CD4-positive, alpha-beta memory T cell (primary cell): ENCODE results near the gene CEP63. TPM values are rescaled to one million over a fixed set of nuclear protein-coding genes. Genes with fewer than 3 reads are reported as not detected.

ENCODE experiments used
- CTCF ChIA-PET: fragments of 350-600 bp; sonication (Branson Sonifier 250); formaldehyde crosslinking; loops from one replicate; lab custom pipeline; 2021; ENCODE audit warnings: inconsistent platforms; ENCODE audit not compliant: partially characterized antibody; lab: Charles Lee
- POLR2A ChIA-PET: fragments of 350-600 bp; sonication (Branson Sonifier 250); formaldehyde crosslinking; loops from one replicate; lab custom pipeline; 2021; ENCODE audit not compliant: partially characterized antibody; lab: Charles Lee
- DNase-seq, 5 donors: peaks; one replicate each; pipeline versions ENCODE4 v3.0.0 to v3.0.0-alpha.2; 2020 to 2022; ENCODE audit warnings: mixed read lengths in 1 of 5
- H3K27ac ChIP-seq: one replicate; pipeline ENCODE4 v1.7.0; 2013; ENCODE audit warnings: low read depth, low read length
- H3K27me3 ChIP-seq: 2 replicates; pipeline ENCODE4 v1.7.0; 2013; ENCODE audit warnings: mild to moderate bottlenecking, low read length, moderate library complexity; ENCODE audit not compliant: insufficient read depth
- H3K36me3 ChIP-seq: 2 replicates; pipeline ENCODE4 v1.7.0; 2013; ENCODE audit warnings: mild to moderate bottlenecking, low read length, moderate library complexity; ENCODE audit not compliant: insufficient read depth
- H3K4me1 ChIP-seq: 2 replicates; pipeline ENCODE4 v1.7.0; 2013; ENCODE audit warnings: mild to moderate bottlenecking, low read length, moderate library complexity; ENCODE audit not compliant: insufficient read depth
- H3K4me3 ChIP-seq, 2 donors: one replicate each; pipeline ENCODE4 v1.7.0; 2013; ENCODE audit warnings: low read length in 2 of 2, mild to moderate bottlenecking in 1 of 2
- H3K9me3 ChIP-seq, 2 donors: one replicate each; pipeline ENCODE4 v1.7.0; 2013; ENCODE audit warnings: low read length in 2 of 2, control low read depth in 1 of 2; ENCODE audit not compliant: control insufficient read depth in 1 of 2
- H3K27ac Mint-ChIP-seq, 7 donors: one replicate each; pipeline ENCODE4 v1.8.0; 2020 to 2021; ENCODE audit warnings: mixed read lengths in 7 of 7, mild to moderate bottlenecking in 6 of 7, inconsistent platforms in 3 of 7, moderate library complexity in 3 of 7
- H3K27me3 Mint-ChIP-seq, 2 donors: one replicate each; pipeline ENCODE4 v1.8.0; 2020 to 2021; ENCODE audit warnings: mixed read lengths in 2 of 2
- H3K36me3 Mint-ChIP-seq, 2 donors: one replicate each; pipeline ENCODE4 v1.8.0; 2020 to 2021; ENCODE audit warnings: mixed read lengths in 2 of 2, inconsistent platforms in 1 of 2, mild to moderate bottlenecking in 1 of 2
- H3K4me1 Mint-ChIP-seq, 4 donors: one replicate each; pipeline ENCODE4 v1.8.0; 2020 to 2021; ENCODE audit warnings: mixed read lengths in 4 of 4, mild to moderate bottlenecking in 1 of 4
- H3K4me3 Mint-ChIP-seq, 8 donors: one replicate each; pipeline ENCODE4 v1.8.0; 2020 to 2021; ENCODE audit warnings: mixed read lengths in 8 of 8, mild to moderate bottlenecking in 7 of 8, moderate library complexity in 6 of 8, inconsistent platforms in 3 of 8
- H3K9me3 Mint-ChIP-seq, 8 donors: one replicate each; pipeline ENCODE4 v1.8.0; 2020 to 2021; ENCODE audit warnings: mixed read lengths in 8 of 8, mild to moderate bottlenecking in 5 of 8, inconsistent platforms in 3 of 8, moderate library complexity in 1 of 8
- intact Hi-C: fragments of 100-400 bp; cut with micrococcal nuclease; formaldehyde crosslinking; loops from one replicate; pipeline ENCODE4 v1.15.1; 2023
- polyA plus RNA-seq, 2 donors: library from polyadenylated mRNA; unstranded; fragments of 300-500 nt; fragmentation: Illumina TruSeq; gene quantifications; one replicate each; pipeline ENCODE4 v1.2.3, GENCODE V29; 2021
- total RNA-seq, 2 experiments: library from RNA; stranded (reverse); gene quantifications; one replicate each; pipeline ENCODE4 v1.2.3, GENCODE V29; 2021

The CEP63 gene
- total and polyA plus RNA-seq, 4 experiments from 2014 or later: 12.8 to 40.1 (median 25.6) TPM

GRCh38 chr3:134598763-134599545 is 113.1 kb downstream of the CEP63 start:
- Histone ChIP-seq H3K4me3 (no peak overlapping the region), H3K4me1 (no peaks in the 10 kb centered on the region), H3K36me3 (no peaks in the 10 kb centered on the region), H3K27ac (no peak overlapping the region), H3K27me3 (no peaks in the 10 kb centered on the region), H3K9me3 (no peaks in the 10 kb centered on the region)
- intact Hi-C loops: no loop called here
- Mint-ChIP-seq H3K4me1 (peaks cover 4 to 11% (median 6%) of the 10 kb centered on the region in 4 donors), H3K9me3 (peaks cover 0 to 1% (median 0%) of the 10 kb centered on the region in 8 donors), H3K4me3 (no peak overlapping the region), H3K36me3 (no peaks in the 10 kb centered on the region), H3K27me3 (peaks cover 2 to 11% of the 10 kb centered on the region in 2 donors), H3K27ac (no peak overlapping the region)
- POLR2A ChIA-PET: no interaction called here
- CTCF ChIA-PET: interaction anchor here (2.3 kb wide), 1 partner anchor 8 kb away, joined by 7 read pairs; no protein-coding TSS in a partner anchor
- DNase-seq: no peak

GRCh38 chr3:134600206-134600605 is 114.3 kb downstream of the CEP63 start:
- no peaks in the 10 kb centered on the region for H3K36me3 Mint-ChIP-seq
- POLR2A ChIA-PET: no interaction called here
- CTCF ChIA-PET: interaction anchor here (0.9 to 2.3 kb wide), 4 partner anchors 9 to 1442 kb away, joined by 4 to 10 read pairs (median 6); no protein-coding TSS in a partner anchor

GRCh38 chr3:134600685-134601463 is 115.0 kb downstream of the CEP63 start:
- H3K27ac Mint-ChIP-seq: no peak overlapping the region
- Histone ChIP-seq H3K4me1 (no peaks in the 10 kb centered on the region), H3K36me3 (no peaks in the 10 kb centered on the region), H3K4me3 (no peak overlapping the region), H3K27me3 (no peaks in the 10 kb centered on the region), H3K27ac (no peak overlapping the region), H3K9me3 (no peaks in the 10 kb centered on the region)
- peaks cover 4 to 11% (median 6%) of the 10 kb centered on the region in 4 donors for H3K4me1 Mint-ChIP-seq
- intact Hi-C loops: no loop called here
- peaks cover 2 to 11% of the 10 kb centered on the region in 2 donors for H3K27me3 Mint-ChIP-seq
- ChIA-PET POLR2A (no interaction called here), CTCF (interaction anchor here (0.7 to 2.3 kb wide), 6 partner anchors 9 to 1441 kb away, joined by 3 to 10 read pairs (median 4); no protein-coding TSS in a partner anchor)
- DNase-seq: peak in 4 of 5 donors; percentile 31 to 43 (median 38)
- peak overlapping the region in 6 of 8 donors; percentile 1 to 68 (median 42) for H3K4me3 Mint-ChIP-seq
- H3K9me3 Mint-ChIP-seq: no peaks in the 10 kb centered on the region
- no peaks in the 10 kb centered on the region for H3K36me3 Mint-ChIP-seq

More at GRCh38 chr3:134600206-134600605, 114.3 kb downstream of the CEP63 start:
- no peaks in the 10 kb centered on the region for H3K36me3 ChIP-seq
- peaks cover 4 to 11% (median 6%) of the 10 kb centered on the region in 4 donors for H3K4me1 Mint-ChIP-seq
- H3K27ac ChIP-seq: no peak overlapping the region
- no peaks in the 10 kb centered on the region for H3K4me1 ChIP-seq
- no peak overlapping the region for H3K4me3 ChIP-seq
- peaks cover 2 to 11% of the 10 kb centered on the region in 2 donors for H3K27me3 Mint-ChIP-seq
- H3K27ac Mint-ChIP-seq: no peak overlapping the region
- intact Hi-C loops: no loop called here
- DNase-seq: no peak
- no peak overlapping the region for H3K4me3 Mint-ChIP-seq
- no peaks in the 10 kb centered on the region for H3K9me3 Mint-ChIP-seq
- H3K27me3 ChIP-seq: no peaks in the 10 kb centered on the region
- no peaks in the 10 kb centered on the region for H3K9me3 ChIP-seq

GRCh38 chr3:134601539-134602439 is 115.9 kb downstream of the CEP63 start:
- intact Hi-C loops: no loop called here
- CTCF ChIA-PET: interaction anchor here (0.6 to 2.3 kb wide), 5 partner anchors 10 to 1443 kb away, joined by 3 to 7 read pairs (median 4); no protein-coding TSS in a partner anchor
- POLR2A ChIA-PET: no interaction called here
- peaks cover 4 to 11% (median 6%) of the 10 kb centered on the region in 4 donors for H3K4me1 Mint-ChIP-seq
- H3K4me3 ChIP-seq: no peak overlapping the region
- no peaks in the 10 kb centered on the region for H3K36me3 Mint-ChIP-seq
- no peak overlapping the region for H3K27ac ChIP-seq
- H3K9me3 ChIP-seq: no peaks in the 10 kb centered on the region
- no peaks in the 10 kb centered on the region for H3K4me1 ChIP-seq
- H3K36me3 ChIP-seq: no peaks in the 10 kb centered on the region
- no peak overlapping the region for H3K27ac Mint-ChIP-seq
- no peaks in the 10 kb centered on the region for H3K27me3 ChIP-seq
- no peak for DNase-seq
- H3K4me3 Mint-ChIP-seq: peak overlapping the region in 1 of 8 donors; percentile 17
- H3K9me3 Mint-ChIP-seq: no peaks in the 10 kb centered on the region
- H3K27me3 Mint-ChIP-seq: peaks cover 2 to 11% of the 10 kb centered on the region in 2 donors

GRCh38 chr3:134602440-134602814 is 116.6 kb downstream of the CEP63 start:
- Mint-ChIP-seq H3K4me1 (peaks cover 4 to 11% (median 6%) of the 10 kb centered on the region in 4 donors), H3K27ac (no peak overlapping the region), H3K9me3 (no peaks in the 10 kb centered on the region), H3K4me3 (no peak overlapping the region), H3K27me3 (peaks cover 2 to 11% of the 10 kb centered on the region in 2 donors), H3K36me3 (no peaks in the 10 kb centered on the region)
- DNase-seq: no peak
- ChIA-PET POLR2A (no interaction called here), CTCF (interaction anchor here (1.0 kb wide), 1 partner anchor 11 kb away, joined by 4 read pairs; no protein-coding TSS in a partner anchor)
- Histone ChIP-seq H3K27me3 (no peaks in the 10 kb centered on the region), H3K9me3 (no peaks in the 10 kb centered on the region), H3K27ac (no peak overlapping the region), H3K4me1 (no peaks in the 10 kb centered on the region), H3K4me3 (no peak overlapping the region), H3K36me3 (no peaks in the 10 kb centered on the region)
- intact Hi-C loops: no loop called here

GRCh38 chr3:134603480-134603879 is 117.6 kb downstream of the CEP63 start:
- Histone ChIP-seq H3K27ac (no peak overlapping the region), H3K27me3 (no peaks in the 10 kb centered on the region), H3K9me3 (no peaks in the 10 kb centered on the region), H3K36me3 (no peaks in the 10 kb centered on the region), H3K4me1 (no peaks in the 10 kb centered on the region), H3K4me3 (no peak overlapping the region)
- Mint-ChIP-seq H3K4me1 (peaks cover 4 to 11% (median 6%) of the 10 kb centered on the region in 4 donors), H3K27me3 (peaks cover 5 to 8% of the 10 kb centered on the region in 2 donors), H3K27ac (no peak overlapping the region), H3K4me3 (no peak overlapping the region), H3K9me3 (no peaks in the 10 kb centered on the region), H3K36me3 (no peaks in the 10 kb centered on the region)
- POLR2A ChIA-PET: no interaction called here
- intact Hi-C loops: no loop called here
- CTCF ChIA-PET: interaction anchor here (1.5 kb wide), 1 partner anchor 11 kb away, joined by 3 read pairs; no protein-coding TSS in a partner anchor
- no peak for DNase-seq
